Chondrocyte (in vitro differentiated cells): ENCODE data around the gene CRYL1. TPM values are rescaled to one million over a fixed set of nuclear protein-coding genes. Genes with fewer than 3 reads are reported as not detected.

Source experiments
- DNase-seq: peaks from one replicate; pipeline ENCODE4 v3.0.0; 2021; ENCODE audit warnings: mixed read lengths, low spot score
- H3K27ac Mint-ChIP-seq: one replicate; pipeline ENCODE4 v1.8.0; 2021; ENCODE audit warnings: mild to moderate bottlenecking, moderate library complexity, mixed read lengths; ENCODE audit not compliant: unreplicated experiment
- H3K27me3 Mint-ChIP-seq: 2 replicates; pipeline ENCODE4 v1.8.0; 2021; ENCODE audit warnings: low read depth, mixed read lengths
- H3K36me3 Mint-ChIP-seq: 2 replicates; pipeline ENCODE4 v1.8.0; 2021; ENCODE audit warnings: low read depth, mixed read lengths
- H3K4me1 Mint-ChIP-seq: 2 replicates; pipeline ENCODE4 v1.8.0; 2021; ENCODE audit warnings: low read depth, mild to moderate bottlenecking, mixed read lengths
- H3K4me3 Mint-ChIP-seq: one replicate; pipeline ENCODE4 v1.8.0; 2021; ENCODE audit warnings: mild to moderate bottlenecking, moderate library complexity, mixed read lengths; ENCODE audit not compliant: unreplicated experiment
- H3K9me3 Mint-ChIP-seq: 2 replicates; pipeline ENCODE4 v1.8.0; 2021; ENCODE audit warnings: low read depth, mixed read lengths
- total RNA-seq: library from RNA; stranded (reverse); gene quantifications from 3 replicates; pipeline ENCODE4 v1.2.1, GENCODE V29; 2021
- TF ChIP-seq, protein P1 (sequence below): fragments of 200-600 bp; sonication (generic); IDR thresholded peaks from 2 replicates; pipeline ENCODE4 v1.5.0; 2021; ENCODE audit warnings: antibody characterized with exemption, mild to moderate bottlenecking, moderate library complexity

The CRYL1 gene
- total RNA-seq, 1 donor from 2014 or later: 17.0 TPM

DNA sequence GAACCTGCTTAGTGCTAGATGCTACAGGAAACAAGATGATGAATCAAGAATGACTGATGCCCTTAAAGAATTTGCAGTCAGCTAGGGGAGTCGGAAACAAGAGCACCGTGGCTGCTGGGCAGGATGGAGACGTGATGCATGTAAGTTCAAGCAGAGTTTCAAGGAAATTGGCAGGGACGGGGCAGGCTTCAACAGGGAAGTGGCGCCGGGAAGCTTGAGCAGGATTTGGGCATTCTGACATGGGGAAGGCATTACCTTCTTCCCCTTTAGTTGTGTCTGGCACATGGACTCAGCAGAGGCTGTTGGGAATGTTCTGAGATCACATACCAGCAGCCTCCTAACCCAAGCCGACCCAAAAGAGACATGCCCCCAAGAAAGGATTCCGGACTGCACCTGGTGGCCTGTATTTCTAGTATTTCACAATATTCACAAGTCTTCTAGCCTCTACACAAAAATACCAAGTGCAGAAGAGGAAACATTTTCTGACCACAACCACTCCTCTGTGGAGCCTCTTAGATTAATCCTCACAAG, 138.2 kb downstream of the CRYL1 start:
- H3K9me3 Mint-ChIP-seq: no peaks in the 10 kb centered on the region

GRCh38 chr13:20387006-20387405, 138.7 kb downstream of the CRYL1 start:
- Mint-ChIP-seq H3K4me3 (no peak overlapping the region), H3K27ac (no peak overlapping the region), H3K4me1 (no peaks in the 10 kb centered on the region), H3K27me3 (peaks cover 10% of the 10 kb centered on the region), H3K9me3 (no peaks in the 10 kb centered on the region), H3K36me3 (no peaks in the 10 kb centered on the region)
- TF ChIP-seq, protein P1, sequence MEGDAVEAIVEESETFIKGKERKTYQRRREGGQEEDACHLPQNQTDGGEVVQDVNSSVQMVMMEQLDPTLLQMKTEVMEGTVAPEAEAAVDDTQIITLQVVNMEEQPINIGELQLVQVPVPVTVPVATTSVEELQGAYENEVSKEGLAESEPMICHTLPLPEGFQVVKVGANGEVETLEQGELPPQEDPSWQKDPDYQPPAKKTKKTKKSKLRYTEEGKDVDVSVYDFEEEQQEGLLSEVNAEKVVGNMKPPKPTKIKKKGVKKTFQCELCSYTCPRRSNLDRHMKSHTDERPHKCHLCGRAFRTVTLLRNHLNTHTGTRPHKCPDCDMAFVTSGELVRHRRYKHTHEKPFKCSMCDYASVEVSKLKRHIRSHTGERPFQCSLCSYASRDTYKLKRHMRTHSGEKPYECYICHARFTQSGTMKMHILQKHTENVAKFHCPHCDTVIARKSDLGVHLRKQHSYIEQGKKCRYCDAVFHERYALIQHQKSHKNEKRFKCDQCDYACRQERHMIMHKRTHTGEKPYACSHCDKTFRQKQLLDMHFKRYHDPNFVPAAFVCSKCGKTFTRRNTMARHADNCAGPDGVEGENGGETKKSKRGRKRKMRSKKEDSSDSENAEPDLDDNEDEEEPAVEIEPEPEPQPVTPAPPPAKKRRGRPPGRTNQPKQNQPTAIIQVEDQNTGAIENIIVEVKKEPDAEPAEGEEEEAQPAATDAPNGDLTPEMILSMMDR: no peak
- no peak for DNase-seq

More for the DNA sequence above, 138.2 kb downstream of the CRYL1 start:
- TF ChIP-seq, protein P1: no peak
- Mint-ChIP-seq H3K27ac (no peak overlapping the region), H3K4me3 (no peak overlapping the region), H3K4me1 (no peaks in the 10 kb centered on the region), H3K36me3 (no peaks in the 10 kb centered on the region), H3K27me3 (peaks cover 8% of the 10 kb centered on the region)
- DNase-seq: no peak

DNA sequence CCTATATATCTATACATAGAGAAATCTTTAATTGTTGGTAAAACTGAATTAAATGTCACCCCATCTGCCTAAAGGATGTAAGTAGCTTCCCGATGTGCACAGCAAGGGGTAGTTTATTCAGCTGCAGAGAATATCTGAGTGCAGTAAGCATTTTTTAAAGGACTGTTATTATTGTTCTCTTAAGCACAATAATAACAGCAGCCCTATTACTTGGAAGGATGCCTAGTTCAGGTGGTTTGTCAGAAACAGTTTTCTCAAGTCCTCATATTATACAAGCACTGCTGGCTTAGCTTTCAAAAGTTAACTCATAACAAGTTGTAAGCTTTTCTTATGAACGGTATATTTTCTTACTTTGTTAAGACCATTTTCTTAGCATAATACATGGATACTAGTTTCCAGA, 142.6 kb downstream of the CRYL1 start:
- H3K36me3 Mint-ChIP-seq: no peaks in the 10 kb centered on the region
- peaks cover 21% of the 10 kb centered on the region for H3K27me3 Mint-ChIP-seq
- DNase-seq: no peak
- TF ChIP-seq, protein P1: no peak
- no peak overlapping the region for H3K4me3 Mint-ChIP-seq
- H3K4me1 Mint-ChIP-seq: no peaks in the 10 kb centered on the region
- no peaks in the 10 kb centered on the region for H3K9me3 Mint-ChIP-seq
- H3K27ac Mint-ChIP-seq: no peak overlapping the region

GRCh38 chr13:20381401-20381800, 144.3 kb downstream of the CRYL1 start:
- TF ChIP-seq, protein P1: no peak
- Mint-ChIP-seq H3K9me3 (no peaks in the 10 kb centered on the region), H3K27me3 (peaks cover 29% of the 10 kb centered on the region)

GRCh38 chr13:20378721-20379120, 146.9 kb downstream of the CRYL1 start:
- Mint-ChIP-seq H3K36me3 (no peaks in the 10 kb centered on the region), H3K27me3 (peaks cover 45% of the 10 kb centered on the region), H3K27ac (no peak overlapping the region), H3K4me3 (no peak overlapping the region), H3K4me1 (no peaks in the 10 kb centered on the region), H3K9me3 (no peaks in the 10 kb centered on the region)
- TF ChIP-seq, protein P1: no peak
- no peak for DNase-seq

More at GRCh38 chr13:20381401-20381800, 144.3 kb downstream of the CRYL1 start:
- no peaks in the 10 kb centered on the region for H3K4me1 Mint-ChIP-seq
- DNase-seq: no peak
- H3K4me3 Mint-ChIP-seq: no peak overlapping the region
- H3K36me3 Mint-ChIP-seq: no peaks in the 10 kb centered on the region
- no peak overlapping the region for H3K27ac Mint-ChIP-seq
